SK-N-SH treated with all-trans-retinoic acid at 6 μM for 48 hours (cell line): ENCODE measurements around the gene PAX5.

Experiments
- BACH2 ChIP-seq: fragments of 250-450 bp; sonication (Bioruptor Pico); IDR thresholded peaks from 2 replicates; pipeline ENCODE4 v1.9.0; 2021; ENCODE audit warnings: mild to moderate bottlenecking, borderline replicate concordance
- CSDC2 ChIP-seq: fragments of 250-450 bp; sonication (Bioruptor Pico); IDR thresholded peaks from 2 replicates; pipeline ENCODE4 v1.5.0; 2020; ENCODE audit warnings: mild to moderate bottlenecking, moderate library complexity
- SNAI2 ChIP-seq: fragments of 250-450 bp; sonication (Bioruptor Pico); IDR thresholded peaks from 2 replicates; pipeline ENCODE4 v1.5.0; 2020; ENCODE audit warnings: mild to moderate bottlenecking, moderate library complexity
- ZC3H10 ChIP-seq: fragments of 250-450 bp; sonication (Bioruptor Pico); IDR thresholded peaks from 2 replicates; pipeline ENCODE4 v1.5.1; 2021; ENCODE audit warnings: mild to moderate bottlenecking, moderate library complexity
- ZFP3 ChIP-seq: fragments of 250-450 bp; sonication (Bioruptor Pico); IDR thresholded peaks from 2 replicates; pipeline ENCODE4 v1.5.0; 2020; ENCODE audit warnings: mild to moderate bottlenecking, moderate library complexity
- ZNF565 ChIP-seq: fragments of 450-650 bp; formaldehyde crosslinking; conservative IDR thresholded peaks from 2 replicates; pipeline ENCODE4 v1.5.0; 2020; ENCODE audit warnings: low read depth, mild to moderate bottlenecking, moderate library complexity
- ZNF70 ChIP-seq: fragments of 450-650 bp; formaldehyde crosslinking; IDR thresholded peaks from 2 replicates; pipeline ENCODE4 v1.5.0; 2020; ENCODE audit warnings: mild to moderate bottlenecking, moderate library complexity
- TF ChIP-seq, protein P1 (sequence below): fragments of 250-450 bp; sonication (Bioruptor Pico); IDR thresholded peaks from 2 replicates; pipeline ENCODE4 v1.5.1; 2020; ENCODE audit warnings: low read depth, mild to moderate bottlenecking, moderate library complexity

DNA sequence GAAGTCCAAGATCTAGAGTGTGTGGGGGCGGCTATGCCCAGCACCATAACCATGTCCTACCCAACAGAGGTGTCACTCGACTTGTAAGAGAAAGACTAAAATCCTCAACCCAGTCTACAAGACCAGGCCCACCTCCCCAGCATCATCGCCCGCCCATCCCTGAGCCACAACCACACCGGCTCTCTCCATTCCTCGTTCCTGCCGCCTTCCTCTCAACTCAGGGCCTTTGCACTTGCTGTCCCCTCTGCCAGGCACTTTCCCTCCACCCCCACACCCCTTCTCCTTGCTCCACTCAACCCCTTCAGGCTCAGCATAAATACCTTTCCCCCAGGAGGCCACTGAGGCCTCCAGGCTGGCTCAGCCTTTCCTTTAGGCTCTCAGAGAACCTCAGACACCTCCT lies 69.3 kb downstream of the PAX5 start:
- TF ChIP-seq ZNF565 (CRISPR knock-in tag) (no peak), ZFP3 (no peak), ZNF70 (CRISPR knock-in tag) (no peak), CSDC2 (no peak), ZC3H10 (CRISPR knock-in tag) (no peak), BACH2 (CRISPR knock-in tag) (no peak), SNAI2 (CRISPR knock-in tag) (no peak)
- TF ChIP-seq, protein P1, sequence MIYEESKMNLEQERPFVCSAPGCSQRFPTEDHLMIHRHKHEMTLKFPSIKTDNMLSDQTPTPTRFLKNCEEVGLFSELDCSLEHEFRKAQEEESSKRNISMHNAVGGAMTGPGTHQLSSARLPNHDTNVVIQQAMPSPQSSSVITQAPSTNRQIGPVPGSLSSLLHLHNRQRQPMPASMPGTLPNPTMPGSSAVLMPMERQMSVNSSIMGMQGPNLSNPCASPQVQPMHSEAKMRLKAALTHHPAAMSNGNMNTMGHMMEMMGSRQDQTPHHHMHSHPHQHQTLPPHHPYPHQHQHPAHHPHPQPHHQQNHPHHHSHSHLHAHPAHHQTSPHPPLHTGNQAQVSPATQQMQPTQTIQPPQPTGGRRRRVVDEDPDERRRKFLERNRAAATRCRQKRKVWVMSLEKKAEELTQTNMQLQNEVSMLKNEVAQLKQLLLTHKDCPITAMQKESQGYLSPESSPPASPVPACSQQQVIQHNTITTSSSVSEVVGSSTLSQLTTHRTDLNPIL: no peak
